Measurements from ENCODE around the gene GALNT9.
A peak's percentile ranks its signal among the peaks of the same experiment; 100 is the strongest.
"Not testable (repeated sequence)": the region's sequence is repeated elsewhere in the genome, so short reads cannot be mapped to it uniquely, and the experiment has no call there.

The GALNT9 gene

DNA sequence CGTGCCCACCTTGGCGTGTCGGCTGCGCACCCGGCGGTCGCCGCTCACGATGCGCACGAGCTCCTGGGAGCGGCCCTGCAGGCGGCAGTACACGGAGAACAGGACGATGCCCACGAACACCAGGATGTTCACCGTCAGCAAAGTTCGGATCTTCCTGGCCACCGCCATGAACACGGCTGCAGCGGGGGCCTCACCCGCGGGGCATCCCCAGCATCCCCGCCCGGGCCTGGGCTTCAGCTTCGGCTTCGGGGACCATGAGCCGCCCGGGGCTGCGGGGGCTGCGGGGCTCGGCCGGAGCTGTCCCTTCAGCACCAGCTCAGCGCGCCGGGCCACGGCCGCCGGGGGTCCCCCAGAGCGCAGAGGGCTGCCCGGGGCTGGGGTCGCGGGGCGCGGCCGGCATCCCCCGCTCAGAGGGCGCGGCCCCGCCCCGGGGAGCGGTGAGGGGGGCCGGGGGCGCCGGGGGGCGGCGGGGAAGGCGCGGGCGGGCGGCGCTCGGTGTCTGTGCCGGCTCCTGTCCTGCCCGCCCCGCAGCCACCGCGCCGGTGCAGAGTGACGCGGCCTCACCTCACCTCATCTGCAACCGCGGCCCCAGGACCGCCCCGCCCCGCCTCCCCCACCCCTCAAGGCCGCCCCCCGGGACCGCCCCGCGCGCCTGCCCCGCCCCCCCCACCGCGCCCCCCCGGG lies at the start of gene GALNT9:
GALNT9 (minus strand) TSS at position 554 of the 684 bp plus-strand sequence; CDS start at position 168, 386 bp downstream.
- Histone ChIP-seq H3K27me3 (ENCODE audit: insufficient read depth, low read length) (peaks cover 35% of the 10 kb centered on the region), H3K4me1 (ENCODE audit: control insufficient read depth, insufficient read depth, low read length, unreplicated experiment) (peaks cover 35% of the 10 kb centered on the region), H2AFZ (ENCODE audit: low read length, unreplicated experiment) (no peak within 1 kb of the TSS), H3K79me2 (ENCODE audit: control insufficient read depth, insufficient read depth, low read length, unreplicated experiment) (no peaks in the 10 kb centered on the region), H3K27ac (ENCODE audit: low read depth, low read length) (no peak within 1 kb of the TSS), H3K4me3 (ENCODE audit: low read depth, low read length) (peak within 1 kb of the TSS; percentile 67), H3K36me3 (ENCODE audit: insufficient read depth, low read length) (no peaks in the 10 kb centered on the region)

DNA sequence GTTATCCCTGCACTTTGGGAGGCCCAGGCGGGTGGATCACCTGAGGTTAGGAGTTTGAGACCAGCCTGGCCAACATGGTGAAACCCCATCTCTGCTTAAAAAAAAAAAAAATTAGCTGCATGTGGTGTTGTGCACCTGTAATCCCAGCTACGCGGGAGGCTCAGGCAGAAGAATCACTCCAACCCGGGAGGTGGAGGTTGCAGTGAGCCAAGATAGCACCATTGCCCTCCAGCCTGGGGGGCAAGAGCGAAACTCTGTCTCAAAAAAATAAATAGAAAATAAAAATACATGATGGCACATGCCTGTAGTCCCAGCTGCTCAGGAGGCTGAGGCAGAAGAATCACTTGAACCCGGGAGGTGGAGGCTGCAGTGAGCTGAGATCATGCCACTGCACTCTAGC lies 49.7 kb upstream of the GALNT9 start:
- not testable (repeated sequence) for H3K4me1 ChIP-seq (ENCODE audit: control insufficient read depth, insufficient read depth, low read length, unreplicated experiment); H2AFZ ChIP-seq (ENCODE audit: low read length, unreplicated experiment); H3K27ac ChIP-seq (ENCODE audit: low read depth, low read length); H3K4me3 ChIP-seq (ENCODE audit: low read depth, low read length); H3K36me3 ChIP-seq (ENCODE audit: insufficient read depth, low read length); H3K79me2 ChIP-seq (ENCODE audit: control insufficient read depth, insufficient read depth, low read length, unreplicated experiment)
- H3K27me3 ChIP-seq (ENCODE audit: insufficient read depth, low read length) = peaks cover 72% of the 10 kb centered on the region

DNA sequence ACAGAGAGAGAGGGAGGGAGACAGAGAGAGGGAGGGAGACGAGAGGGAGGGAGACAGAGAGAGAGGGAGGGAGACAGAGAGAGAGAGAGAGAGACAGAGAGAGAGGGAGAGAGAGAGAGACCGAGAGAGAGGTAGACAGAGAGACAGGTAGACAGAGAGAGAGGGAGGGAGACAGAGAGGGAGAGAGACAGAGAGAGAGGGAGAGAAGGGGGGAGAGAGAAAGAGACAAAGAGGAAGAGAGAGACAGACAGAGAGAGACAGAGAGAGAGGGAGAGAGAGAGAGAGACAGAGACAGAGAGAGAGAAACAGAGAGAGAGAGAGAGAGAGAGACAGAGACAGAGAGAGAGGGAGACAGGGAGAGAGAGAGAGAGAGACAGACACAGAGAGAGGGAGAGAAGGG lies 47.8 kb upstream of the GALNT9 start:
- no peaks in the 10 kb centered on the region for H3K79me2 ChIP-seq (ENCODE audit: control insufficient read depth, insufficient read depth, low read length, unreplicated experiment)
- no peaks in the 10 kb centered on the region for H3K36me3 ChIP-seq (ENCODE audit: insufficient read depth, low read length)
- no peak overlapping the region for H3K27ac ChIP-seq (ENCODE audit: low read depth, low read length)
- H3K4me1 ChIP-seq (ENCODE audit: control insufficient read depth, insufficient read depth, low read length, unreplicated experiment) = no peaks in the 10 kb centered on the region
- H3K4me3 ChIP-seq (ENCODE audit: low read depth, low read length) = no peak overlapping the region
- H3K27me3 ChIP-seq (ENCODE audit: insufficient read depth, low read length) = peaks cover 79% of the 10 kb centered on the region
- no peak overlapping the region for H2AFZ ChIP-seq (ENCODE audit: low read length, unreplicated experiment)

DNA sequence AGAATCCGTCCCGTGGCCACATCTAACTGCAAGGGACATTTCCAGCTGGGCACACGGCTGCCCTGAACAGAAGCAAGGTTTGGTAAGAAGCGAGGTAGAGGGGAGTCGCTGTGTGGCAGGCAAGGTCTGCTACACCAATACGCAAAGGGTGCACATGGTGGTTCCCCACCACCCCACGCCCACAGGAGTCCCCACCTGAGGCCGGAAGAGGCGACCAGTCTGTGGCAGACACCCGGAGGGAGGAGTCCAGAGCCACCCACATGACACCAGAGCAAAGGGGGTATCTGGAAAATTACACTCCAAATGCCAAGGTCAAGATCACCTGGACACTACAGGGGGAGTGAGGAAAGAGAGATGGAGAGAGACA lies 47.1 kb upstream of the GALNT9 start:
- no peaks in the 10 kb centered on the region for H3K36me3 ChIP-seq (ENCODE audit: insufficient read depth, low read length)
- H3K4me3 ChIP-seq (ENCODE audit: low read depth, low read length) = no peak overlapping the region
- no peaks in the 10 kb centered on the region for H3K4me1 ChIP-seq (ENCODE audit: control insufficient read depth, insufficient read depth, low read length, unreplicated experiment)
- H3K79me2 ChIP-seq (ENCODE audit: control insufficient read depth, insufficient read depth, low read length, unreplicated experiment) = no peaks in the 10 kb centered on the region
- H3K27ac ChIP-seq (ENCODE audit: low read depth, low read length) = no peak overlapping the region
- H2AFZ ChIP-seq (ENCODE audit: low read length, unreplicated experiment) = no peak overlapping the region
- H3K27me3 ChIP-seq (ENCODE audit: insufficient read depth, low read length) = peaks cover 78% of the 10 kb centered on the region

DNA sequence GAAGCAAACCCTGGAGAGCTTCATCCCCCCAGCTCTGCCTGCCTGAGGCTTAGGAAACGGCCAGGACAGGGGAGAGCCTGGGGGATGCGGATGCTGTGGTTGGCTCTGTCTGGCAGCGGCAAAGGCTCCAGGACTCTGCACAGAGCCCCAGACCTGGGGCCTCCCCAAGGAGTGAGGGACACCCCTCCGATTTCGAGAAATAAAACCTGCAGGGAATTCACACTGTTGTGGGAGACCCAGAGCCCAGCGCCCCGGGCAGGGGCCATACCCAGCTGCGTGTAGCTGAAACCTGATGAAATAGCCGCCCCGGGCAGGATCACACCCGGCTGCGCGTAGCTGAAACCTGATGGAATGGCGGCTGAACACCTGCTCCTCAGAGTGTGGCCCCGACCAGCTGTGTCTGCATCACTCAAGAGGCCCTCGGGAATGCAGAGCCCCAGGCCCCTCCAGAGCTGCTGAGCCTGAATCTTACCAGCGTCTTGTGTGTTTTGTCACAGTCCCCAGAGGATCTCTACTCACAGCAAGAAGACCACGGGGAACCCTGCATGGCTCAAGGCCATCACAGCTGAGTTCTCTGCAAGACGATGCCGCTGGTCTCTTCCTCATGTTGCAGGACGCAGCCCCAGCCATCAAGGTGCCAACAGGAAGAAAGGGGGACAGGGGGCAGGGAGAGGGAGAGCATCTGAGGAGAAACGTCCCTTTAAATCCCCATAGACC lies 46.5 kb upstream of the GALNT9 start:
- no peak overlapping the region for H3K27ac ChIP-seq (ENCODE audit: low read depth, low read length)
- H3K36me3 ChIP-seq (ENCODE audit: insufficient read depth, low read length) = no peaks in the 10 kb centered on the region
- no peak overlapping the region for H2AFZ ChIP-seq (ENCODE audit: low read length, unreplicated experiment)
- H3K27me3 ChIP-seq (ENCODE audit: insufficient read depth, low read length) = peaks cover 78% of the 10 kb centered on the region
- H3K4me3 ChIP-seq (ENCODE audit: low read depth, low read length) = no peak overlapping the region
- H3K4me1 ChIP-seq (ENCODE audit: control insufficient read depth, insufficient read depth, low read length, unreplicated experiment) = no peaks in the 10 kb centered on the region
- H3K79me2 ChIP-seq (ENCODE audit: control insufficient read depth, insufficient read depth, low read length, unreplicated experiment) = no peaks in the 10 kb centered on the region

DNA sequence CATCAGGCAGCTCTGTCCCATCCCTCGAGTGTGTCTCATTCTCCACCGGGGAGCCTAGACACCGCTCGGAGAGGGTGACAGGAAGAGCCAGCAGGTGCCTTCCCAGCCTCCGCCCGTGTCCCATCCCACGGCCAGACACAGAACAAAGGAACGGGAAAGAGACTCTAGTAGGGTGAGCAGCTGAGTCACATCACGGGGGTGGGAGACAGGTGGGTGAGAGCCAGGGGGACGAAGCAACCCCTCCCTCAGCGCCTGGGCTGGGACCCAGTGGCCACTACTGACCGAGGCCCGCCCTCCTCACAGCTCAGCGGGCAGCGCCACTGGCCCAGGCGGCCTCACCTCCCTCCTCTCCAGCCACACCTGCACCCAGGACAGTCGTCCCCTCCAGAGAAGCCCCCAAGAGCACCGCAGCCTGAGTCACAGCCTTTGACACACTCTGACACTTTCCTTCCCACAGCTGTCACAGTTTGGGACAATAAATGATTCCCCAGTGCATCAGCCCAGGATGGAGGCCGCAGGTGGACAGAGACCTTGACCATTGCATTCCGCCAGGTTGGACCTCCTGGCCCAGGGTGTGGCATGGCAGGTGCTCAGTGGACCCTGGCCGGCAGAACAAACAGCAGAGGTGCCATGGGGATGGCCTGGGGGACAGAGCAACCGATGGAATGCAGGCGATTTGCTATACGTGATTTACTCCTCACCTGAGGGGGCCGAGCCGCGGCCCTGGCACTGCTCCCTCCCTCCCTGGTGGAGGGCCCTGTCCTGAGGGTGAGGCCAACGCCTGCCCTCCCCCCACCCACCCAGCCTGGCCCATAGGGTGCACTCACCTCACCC lies 45.4 kb upstream of the GALNT9 start:
- H3K27me3 ChIP-seq (ENCODE audit: insufficient read depth, low read length) = peaks cover 78% of the 10 kb centered on the region

DNA sequence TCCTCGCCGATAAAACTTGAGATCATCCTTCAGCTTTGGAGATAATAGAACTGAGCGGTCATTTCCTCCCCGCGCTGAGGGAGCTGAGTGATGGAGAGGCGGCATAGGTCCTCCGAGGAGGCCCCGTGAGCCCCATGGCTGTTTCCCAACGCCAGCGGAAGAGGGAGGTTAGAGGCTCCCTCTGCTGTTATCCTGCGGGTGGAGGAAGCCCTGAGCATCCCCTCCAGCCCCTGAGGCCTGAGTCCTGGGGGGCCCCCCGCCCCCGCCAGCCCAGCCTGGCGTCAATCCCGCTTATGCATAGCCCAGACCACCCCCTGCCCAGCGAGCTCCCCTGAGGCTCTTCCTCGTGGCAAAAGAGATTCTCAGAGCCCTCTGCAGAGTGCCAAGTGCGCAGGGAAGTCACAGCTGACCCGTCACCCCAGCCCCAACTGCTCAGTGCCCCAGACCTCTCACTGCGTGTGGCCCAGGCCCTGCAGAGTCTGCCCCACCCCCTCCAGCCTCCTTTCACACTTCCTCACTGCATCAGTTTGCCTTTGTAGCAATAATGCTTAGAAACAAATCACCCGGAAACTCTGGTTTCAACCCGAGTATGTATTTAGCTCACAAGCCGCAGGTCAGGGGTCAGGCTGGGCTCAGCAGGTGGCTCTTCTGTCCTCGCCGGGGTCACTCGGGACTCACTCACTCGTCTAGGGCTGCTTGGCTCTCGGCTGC lies 44.7 kb upstream of the GALNT9 start:
- H3K4me1 ChIP-seq (ENCODE audit: control insufficient read depth, insufficient read depth, low read length, unreplicated experiment) = no peaks in the 10 kb centered on the region
- H3K4me3 ChIP-seq (ENCODE audit: low read depth, low read length) = no peak overlapping the region
- H2AFZ ChIP-seq (ENCODE audit: low read length, unreplicated experiment) = no peak overlapping the region
- no peaks in the 10 kb centered on the region for H3K79me2 ChIP-seq (ENCODE audit: control insufficient read depth, insufficient read depth, low read length, unreplicated experiment)
- peaks cover 83% of the 10 kb centered on the region for H3K27me3 ChIP-seq (ENCODE audit: insufficient read depth, low read length)
- H3K36me3 ChIP-seq (ENCODE audit: insufficient read depth, low read length) = no peaks in the 10 kb centered on the region
- no peak overlapping the region for H3K27ac ChIP-seq (ENCODE audit: low read depth, low read length)

More for the DNA sequence above, 45.4 kb upstream of the GALNT9 start:
- H3K79me2 ChIP-seq (ENCODE audit: control insufficient read depth, insufficient read depth, low read length, unreplicated experiment) = no peaks in the 10 kb centered on the region
- no peak overlapping the region for H3K27ac ChIP-seq (ENCODE audit: low read depth, low read length)
- no peaks in the 10 kb centered on the region for H3K4me1 ChIP-seq (ENCODE audit: control insufficient read depth, insufficient read depth, low read length, unreplicated experiment)
- no peak overlapping the region for H2AFZ ChIP-seq (ENCODE audit: low read length, unreplicated experiment)
- H3K36me3 ChIP-seq (ENCODE audit: insufficient read depth, low read length) = no peaks in the 10 kb centered on the region
- H3K4me3 ChIP-seq (ENCODE audit: low read depth, low read length) = no peak overlapping the region

DNA sequence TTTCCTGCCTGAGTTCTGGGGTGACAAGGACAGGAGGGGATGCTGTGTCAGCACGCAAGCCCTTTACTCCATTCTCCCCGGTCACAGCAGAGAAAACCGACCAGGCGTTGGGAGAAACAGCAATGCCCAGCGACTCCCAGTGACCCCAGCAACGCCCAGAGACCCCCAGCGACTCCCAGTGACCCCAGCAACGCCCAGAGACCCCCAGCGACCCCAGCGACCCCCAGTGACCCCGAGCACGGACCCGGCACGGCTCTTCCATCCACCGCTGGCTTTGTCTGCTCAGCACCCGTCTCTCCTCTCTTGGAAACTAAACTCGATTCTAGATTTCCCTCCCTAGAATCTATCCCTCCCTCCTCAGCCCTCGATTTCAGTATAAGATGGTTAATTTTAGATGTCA lies 38.5 kb upstream of the GALNT9 start:
- Histone ChIP-seq H3K27me3 (ENCODE audit: insufficient read depth, low read length) (peaks cover 49% of the 10 kb centered on the region), H3K4me1 (ENCODE audit: control insufficient read depth, insufficient read depth, low read length, unreplicated experiment) (no peaks in the 10 kb centered on the region), H3K27ac (ENCODE audit: low read depth, low read length) (no peak overlapping the region), H3K36me3 (ENCODE audit: insufficient read depth, low read length) (no peaks in the 10 kb centered on the region), H3K4me3 (ENCODE audit: low read depth, low read length) (no peak overlapping the region), H2AFZ (ENCODE audit: low read length, unreplicated experiment) (no peak overlapping the region), H3K79me2 (ENCODE audit: control insufficient read depth, insufficient read depth, low read length, unreplicated experiment) (no peaks in the 10 kb centered on the region)

DNA sequence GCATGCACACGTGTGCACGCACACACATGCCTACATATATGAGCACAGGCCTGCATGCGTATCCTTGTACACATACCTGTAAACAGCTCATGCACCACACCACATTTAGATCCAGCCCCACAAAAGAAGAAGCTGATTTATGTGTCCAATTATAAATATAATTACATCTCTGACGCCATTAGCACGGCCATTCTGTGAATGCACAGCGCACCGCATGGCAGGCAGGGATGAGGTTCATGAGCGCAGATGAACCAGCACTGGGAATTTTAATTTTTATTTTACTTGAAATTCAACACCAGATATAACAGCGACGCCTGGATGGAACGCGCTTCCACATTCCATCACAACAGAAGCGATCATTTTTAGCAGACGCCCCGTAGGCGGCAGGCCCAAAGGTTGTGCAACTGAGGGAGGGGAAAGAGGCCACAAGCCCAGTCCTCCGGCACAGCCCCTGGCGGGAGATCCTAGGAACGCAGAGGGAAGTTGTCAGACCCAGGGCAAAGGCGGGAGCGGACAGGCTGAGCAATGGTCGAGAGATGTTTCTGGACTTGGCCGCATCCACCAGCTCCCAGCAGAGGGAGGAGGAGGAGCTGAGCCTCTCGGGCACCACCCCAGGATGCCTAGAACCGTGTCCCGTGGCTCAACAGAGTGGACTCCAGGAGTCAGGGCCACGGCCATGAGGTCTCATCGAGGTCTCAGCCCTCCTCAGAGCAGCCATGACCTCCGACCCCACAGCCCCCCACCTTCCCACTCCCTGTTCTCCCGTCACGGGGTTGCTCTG lies 37.9 kb upstream of the GALNT9 start:
- H3K36me3 ChIP-seq (ENCODE audit: insufficient read depth, low read length) = no peaks in the 10 kb centered on the region
- no peaks in the 10 kb centered on the region for H3K79me2 ChIP-seq (ENCODE audit: control insufficient read depth, insufficient read depth, low read length, unreplicated experiment)
- no peak overlapping the region for H2AFZ ChIP-seq (ENCODE audit: low read length, unreplicated experiment)
- no peak overlapping the region for H3K4me3 ChIP-seq (ENCODE audit: low read depth, low read length)
- H3K27me3 ChIP-seq (ENCODE audit: insufficient read depth, low read length) = peaks cover 46% of the 10 kb centered on the region
- H3K4me1 ChIP-seq (ENCODE audit: control insufficient read depth, insufficient read depth, low read length, unreplicated experiment) = no peaks in the 10 kb centered on the region
- H3K27ac ChIP-seq (ENCODE audit: low read depth, low read length) = no peak overlapping the region

Measured in ACC112 (cell line).